SH-SY5Y (cell line): ENCODE results near the gene CACNA1H.

Experiments
- GATA2 ChIP-seq: IDR thresholded peaks from 2 replicates; pipeline ENCODE4 v1.6.1; 2011; ENCODE audit warnings: mild to moderate bottlenecking, low read depth, low read length
- GATA3 ChIP-seq: IDR thresholded peaks from 2 replicates; pipeline ENCODE4 v1.6.1; 2011; ENCODE audit warnings: low read depth, mild to moderate bottlenecking, low read length, moderate library complexity

GRCh38 chr16:1172651-1173050 lies 19.7 kb downstream of the CACNA1H start:
- TF ChIP-seq GATA2 = no peak
- TF ChIP-seq GATA3 = no peak
